Measurements from ENCODE around the gene GSKIP. TPM values are rescaled to one million over a fixed set of nuclear protein-coding genes. Genes with fewer than 3 reads are reported as not detected.

GSKIP gene
- polyA plus RNA-seq, 1 of the 3 experiments (the other 2 are of a cell fraction), result 13.6 TPM

- H3K79me2 ChIP-seq (ENCODE audit: insufficient read depth), result no peaks in the 10 kb centered on the region
- no peaks in the 10 kb centered on the region for H3K36me3 ChIP-seq (replicated peaks in 1 of 2; ENCODE audit: control insufficient read depth in 1 of 2, insufficient read depth in 2 of 2, low read length in 1 of 2)
- no peak for DNase-seq
- H4K20me1 ChIP-seq (ENCODE audit: insufficient read depth), result no peaks in the 10 kb centered on the region
- H3K4me2 ChIP-seq, result no peak overlapping the region
- WGBS (ENCODE audit: low lambda C conversion rate), result 83% methylated on average over 5 of the region's 5 CpGs
- no peaks in the 10 kb centered on the region for H3K27me3 ChIP-seq (ENCODE audit: insufficient read depth)
- no peak overlapping the region for H2AFZ ChIP-seq (ENCODE audit: low read depth)
- no peak overlapping the region for H3K9ac ChIP-seq
- H3K9me3 ChIP-seq, result no peaks in the 10 kb centered on the region
- ChIA-PET POLR2A (interaction anchor here (0.7 kb wide), 1 partner anchor 318 kb away, joined by 3 read pairs; no protein-coding TSS in a partner anchor), CTCF (interaction anchor here (1.1 to 6.7 kb wide), 8 partner anchors 10 to 323 kb away, joined by 3 to 68 read pairs (median 6); no protein-coding TSS in a partner anchor)
- H3K27ac ChIP-seq (ENCODE audit: low read depth in 2 of 2, low read length in 1 of 2), result no peak overlapping the region
- no peaks in the 10 kb centered on the region for H3K4me1 ChIP-seq (ENCODE audit: control insufficient read depth in 1 of 2, insufficient read depth in 2 of 2, low read depth in 1 of 2, low read length in 1 of 2)
- no peak overlapping the region for H3K4me3 ChIP-seq (ENCODE audit: low read depth in 2 of 2, low read length in 1 of 2)
- no peak for TF ChIP-seq ZBTB33 (IDR thresholded peaks at IDR 0.05; ENCODE audit: borderline replicate concordance, low read depth)
- no peak for TF ChIP-seq EZH2phosphoT487 (IDR thresholded peaks at IDR 0.05; ENCODE audit: borderline replicate concordance, low read depth)
- TF ChIP-seq SMC3 (IDR thresholded peaks at IDR 0.05; ENCODE audit: low read depth, low read length), result no peak
- TF ChIP-seq EP300 (IDR thresholded peaks at IDR 0.05; ENCODE audit: borderline replicate concordance in 1 of 2, low read depth in 1 of 2, low read length in 1 of 2), result no peak
- TF ChIP-seq GATA2 (CRISPR knock-in tag; IDR thresholded peaks at IDR 0.05), result no peak
- no peak for TF ChIP-seq CHD2 (IDR thresholded peaks at IDR 0.05; ENCODE audit: low read length, partially characterized antibody)
- no peak for TF ChIP-seq RXRA (IDR thresholded peaks at IDR 0.05; ENCODE audit: borderline replicate concordance, low read depth)
- no peak for TF ChIP-seq FOXJ3 (CRISPR knock-in tag; IDR thresholded peaks at IDR 0.05)
- TF ChIP-seq TCF12 (IDR thresholded peaks at IDR 0.05), result no peak
- no peak for TF ChIP-seq POLR2AphosphoS5 (IDR thresholded peaks at IDR 0.05; ENCODE audit: low read depth, low read length)
- no peak for TF ChIP-seq RFX5 (IDR thresholded peaks at IDR 0.05; ENCODE audit: low read length)
- no peak for TF ChIP-seq TAF1 (IDR thresholded peaks at IDR 0.05; ENCODE audit: borderline replicate concordance, low read depth, low read length)
- TF ChIP-seq GABPA (IDR thresholded peaks at IDR 0.05; ENCODE audit: low read depth), result no peak
- TF ChIP-seq, protein P1, sequence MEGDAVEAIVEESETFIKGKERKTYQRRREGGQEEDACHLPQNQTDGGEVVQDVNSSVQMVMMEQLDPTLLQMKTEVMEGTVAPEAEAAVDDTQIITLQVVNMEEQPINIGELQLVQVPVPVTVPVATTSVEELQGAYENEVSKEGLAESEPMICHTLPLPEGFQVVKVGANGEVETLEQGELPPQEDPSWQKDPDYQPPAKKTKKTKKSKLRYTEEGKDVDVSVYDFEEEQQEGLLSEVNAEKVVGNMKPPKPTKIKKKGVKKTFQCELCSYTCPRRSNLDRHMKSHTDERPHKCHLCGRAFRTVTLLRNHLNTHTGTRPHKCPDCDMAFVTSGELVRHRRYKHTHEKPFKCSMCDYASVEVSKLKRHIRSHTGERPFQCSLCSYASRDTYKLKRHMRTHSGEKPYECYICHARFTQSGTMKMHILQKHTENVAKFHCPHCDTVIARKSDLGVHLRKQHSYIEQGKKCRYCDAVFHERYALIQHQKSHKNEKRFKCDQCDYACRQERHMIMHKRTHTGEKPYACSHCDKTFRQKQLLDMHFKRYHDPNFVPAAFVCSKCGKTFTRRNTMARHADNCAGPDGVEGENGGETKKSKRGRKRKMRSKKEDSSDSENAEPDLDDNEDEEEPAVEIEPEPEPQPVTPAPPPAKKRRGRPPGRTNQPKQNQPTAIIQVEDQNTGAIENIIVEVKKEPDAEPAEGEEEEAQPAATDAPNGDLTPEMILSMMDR (IDR thresholded peaks at IDR 0.05), result no peak
- TF ChIP-seq USF1 (IDR thresholded peaks at IDR 0.05; ENCODE audit: borderline replicate concordance, low read depth), result no peak
- TF ChIP-seq FOSL2 (IDR thresholded peaks at IDR 0.05; ENCODE audit: borderline replicate concordance, low read depth), result no peak
- TF ChIP-seq FOXM1 (IDR thresholded peaks at IDR 0.05; ENCODE audit: low read depth), result no peak
- TF ChIP-seq YY1 (IDR thresholded peaks at IDR 0.05; ENCODE audit: low read depth), result no peak
- no peaks in the 10 kb centered on the region for H3F3A ChIP-seq (replicated peaks; ENCODE audit: insufficient read depth)
- no peaks in the 10 kb centered on the region for H3K9me2 ChIP-seq
These were observed 59.7 kb downstream of the GSKIP start for GRCh38 chr14:96422992-96423391.
